GM12873 (cell line): Measurements from ENCODE around the gene ICE1.

Experiments used
- CTCF ChIP-seq: IDR thresholded peaks from 2 replicates; pipeline ENCODE4 v1.5.1; 2012; ENCODE audit warnings: low read depth, mild to moderate bottlenecking, moderate library complexity, low read length, control low read depth; ENCODE audit not compliant: insufficient read depth; ENCODE audit errors: missing control alignments

The ICE1 gene

GRCh38 chr5:5421961-5422818, at the start of gene ICE1:
ICE1 (plus strand) TSS chr5:5422677; CDS start chr5:5422916, 239 bp downstream.
- TF ChIP-seq CTCF: no peak

GRCh38 chr5:5372930-5373329, 49.5 kb upstream of the ICE1 start:
- TF ChIP-seq CTCF: no peak

- no peak for TF ChIP-seq CTCF
These were observed 49.0 kb upstream of the ICE1 start for GRCh38 chr5:5373351-5373989.

GRCh38 chr5:5374009-5374715, 48.3 kb upstream of the ICE1 start:
- TF ChIP-seq CTCF: no peak

GRCh38 chr5:5377780-5378179, 44.7 kb upstream of the ICE1 start:
- no peak for TF ChIP-seq CTCF

GRCh38 chr5:5378531-5378930, 43.9 kb upstream of the ICE1 start:
- no peak for TF ChIP-seq CTCF

- no peak for TF ChIP-seq CTCF
These were observed 42.2 kb upstream of the ICE1 start for GRCh38 chr5:5380298-5380697.
